ENCODE results near the gene SF1. TPM values are rescaled to one million over a fixed set of nuclear protein-coding genes. Genes with fewer than 3 reads are reported as not detected.

The SF1 gene
- total and polyA plus RNA-seq, 4 donors, result 76.2 to 213 (median 147) TPM

- Histone ChIP-seq H3K4me3 (no peak overlapping the region), H3K36me3 (ENCODE audit: control insufficient read depth in 4 of 4, insufficient read depth in 4 of 4, low read length in 4 of 4) (peaks cover 0 to 33% (median 12%) of the 10 kb centered on the region in 4 donors), H3K4me1 (ENCODE audit: control insufficient read depth in 5 of 5, insufficient read depth in 5 of 5, low read length in 5 of 5) (peaks cover 0 to 4% (median 0%) of the 10 kb centered on the region in 5 donors), H3K9me3 (ENCODE audit: control insufficient read depth in 4 of 4, insufficient read depth in 3 of 4, low read length in 3 of 4) (no peaks in the 10 kb centered on the region), H3K27ac (ENCODE audit: low read depth in 1 of 2, low read length in 1 of 2) (no peak overlapping the region), H3K27me3 (ENCODE audit: control insufficient read depth in 3 of 3, insufficient read depth in 3 of 3, low read length in 2 of 3) (no peaks in the 10 kb centered on the region), H3K9ac (ENCODE audit: insufficient read depth in 1 of 2, low read length in 2 of 2) (no peak overlapping the region)
- TF ChIP-seq, protein P1, sequence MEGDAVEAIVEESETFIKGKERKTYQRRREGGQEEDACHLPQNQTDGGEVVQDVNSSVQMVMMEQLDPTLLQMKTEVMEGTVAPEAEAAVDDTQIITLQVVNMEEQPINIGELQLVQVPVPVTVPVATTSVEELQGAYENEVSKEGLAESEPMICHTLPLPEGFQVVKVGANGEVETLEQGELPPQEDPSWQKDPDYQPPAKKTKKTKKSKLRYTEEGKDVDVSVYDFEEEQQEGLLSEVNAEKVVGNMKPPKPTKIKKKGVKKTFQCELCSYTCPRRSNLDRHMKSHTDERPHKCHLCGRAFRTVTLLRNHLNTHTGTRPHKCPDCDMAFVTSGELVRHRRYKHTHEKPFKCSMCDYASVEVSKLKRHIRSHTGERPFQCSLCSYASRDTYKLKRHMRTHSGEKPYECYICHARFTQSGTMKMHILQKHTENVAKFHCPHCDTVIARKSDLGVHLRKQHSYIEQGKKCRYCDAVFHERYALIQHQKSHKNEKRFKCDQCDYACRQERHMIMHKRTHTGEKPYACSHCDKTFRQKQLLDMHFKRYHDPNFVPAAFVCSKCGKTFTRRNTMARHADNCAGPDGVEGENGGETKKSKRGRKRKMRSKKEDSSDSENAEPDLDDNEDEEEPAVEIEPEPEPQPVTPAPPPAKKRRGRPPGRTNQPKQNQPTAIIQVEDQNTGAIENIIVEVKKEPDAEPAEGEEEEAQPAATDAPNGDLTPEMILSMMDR (IDR thresholded peaks at IDR 0.05; ENCODE audit: control extremely low read depth, extremely low read depth), result no peak
- DNase-seq, result no peak
- ATAC-seq (ENCODE audit: insufficient read depth, low FRiP score), result no peak
- WGBS, 2 donors, result 91 to 95% methylated on average over 13 to 14 of the region's 14 CpGs
Observed at GRCh38 chr11:64791781-64792291, 13.5 kb upstream of the SF1 start.

GRCh38 chr11:64790205-64791095 is 12.1 kb upstream of the SF1 start:
- Histone ChIP-seq H3K9me3 (ENCODE audit: control insufficient read depth in 4 of 4, insufficient read depth in 3 of 4, low read length in 3 of 4) (no peaks in the 10 kb centered on the region), H3K4me1 (ENCODE audit: control insufficient read depth in 5 of 5, insufficient read depth in 5 of 5, low read length in 5 of 5) (no peaks in the 10 kb centered on the region), H3K4me3 (no peak overlapping the region), H3K36me3 (ENCODE audit: control insufficient read depth in 4 of 4, insufficient read depth in 4 of 4, low read length in 4 of 4) (peaks cover 0 to 22% (median 6%) of the 10 kb centered on the region in 4 donors), H3K9ac (ENCODE audit: insufficient read depth in 1 of 2, low read length in 2 of 2) (no peak overlapping the region), H3K27me3 (ENCODE audit: control insufficient read depth in 3 of 3, insufficient read depth in 3 of 3, low read length in 2 of 3) (no peaks in the 10 kb centered on the region), H3K27ac (ENCODE audit: low read depth in 1 of 2, low read length in 1 of 2) (no peak overlapping the region)
- 91 to 94% methylated on average over 25 of the region's 25 CpGs for WGBS, 2 donors
- DNase-seq (no peak), ATAC-seq (ENCODE audit: insufficient read depth, low FRiP score) (no peak)
- TF ChIP-seq, protein P1 (IDR thresholded peaks at IDR 0.05; ENCODE audit: control extremely low read depth, extremely low read depth), result no peak

DNA sequence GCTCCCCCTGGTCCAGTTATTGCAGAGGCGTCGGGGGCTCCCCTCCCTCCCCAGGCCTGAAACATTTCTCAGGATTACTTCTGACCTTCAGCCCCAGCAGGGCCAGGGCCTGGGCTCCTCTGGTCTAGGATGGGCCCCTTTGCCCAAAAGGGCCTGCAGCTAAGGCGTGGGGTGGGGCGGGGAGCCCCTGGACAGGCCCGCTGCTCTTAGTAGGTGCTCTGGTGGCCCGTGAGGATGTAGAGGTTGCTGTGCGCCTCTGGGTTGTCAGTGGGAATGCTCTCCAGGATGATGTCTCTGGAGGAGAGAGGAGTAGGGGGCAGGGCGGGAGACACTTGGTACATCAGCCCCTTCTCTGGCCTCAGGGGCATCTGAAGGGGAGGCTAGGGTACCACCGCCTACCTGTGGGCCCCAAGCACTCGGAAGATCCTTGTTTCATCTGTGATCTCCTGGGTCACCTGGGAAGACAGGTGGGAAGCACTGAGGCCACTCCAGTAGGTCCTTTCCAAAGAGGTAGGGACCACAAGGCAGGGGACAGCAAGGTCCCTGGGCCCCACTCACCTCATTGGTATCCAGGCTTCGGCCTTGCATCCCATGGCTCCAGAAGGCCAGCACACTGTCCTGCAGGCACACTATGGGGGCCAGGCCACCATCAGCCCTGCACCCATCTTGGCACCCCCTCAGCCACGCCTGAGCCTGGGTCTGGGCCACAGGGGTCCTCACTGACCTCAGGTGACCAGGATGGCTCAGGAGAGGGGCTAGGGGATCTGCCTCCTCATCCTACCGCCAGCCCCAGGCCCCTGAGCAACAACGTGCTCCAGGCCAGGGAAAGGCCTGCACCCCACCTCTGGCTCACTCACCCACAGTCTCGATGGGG is 11.2 kb upstream of the SF1 start:
- H3K27me3 ChIP-seq (ENCODE audit: control insufficient read depth in 3 of 3, insufficient read depth in 3 of 3, low read length in 2 of 3), result no peaks in the 10 kb centered on the region
- no peak overlapping the region for H3K27ac ChIP-seq (ENCODE audit: low read depth in 1 of 2, low read length in 1 of 2)
- no peak for DNase-seq
- H3K9ac ChIP-seq (ENCODE audit: insufficient read depth in 1 of 2, low read length in 2 of 2), result no peak overlapping the region
- no peaks in the 10 kb centered on the region for H3K9me3 ChIP-seq (ENCODE audit: control insufficient read depth in 4 of 4, insufficient read depth in 3 of 4, low read length in 3 of 4)
- TF ChIP-seq, protein P1 (IDR thresholded peaks at IDR 0.05; ENCODE audit: control extremely low read depth, extremely low read depth), result no peak
- ATAC-seq (ENCODE audit: insufficient read depth, low FRiP score), result no peak
- no peak overlapping the region for H3K4me3 ChIP-seq
- WGBS, 2 donors, result 95% methylated on average over 15 of the region's 15 CpGs
- no peaks in the 10 kb centered on the region for H3K4me1 ChIP-seq (ENCODE audit: control insufficient read depth in 5 of 5, insufficient read depth in 5 of 5, low read length in 5 of 5)
- peaks cover 0 to 20% (median 6%) of the 10 kb centered on the region in 4 donors for H3K36me3 ChIP-seq (ENCODE audit: control insufficient read depth in 4 of 4, insufficient read depth in 4 of 4, low read length in 4 of 4)
